Glomerular visceral epithelial cell (primary cell): ENCODE data around the gene BPHL.
"Not testable (repeated sequence)": the region's sequence is repeated elsewhere in the genome, so short reads cannot be mapped to it uniquely, and the experiment has no call there.

Source experiments
- DNase-seq: peaks from one replicate; pipeline ENCODE4 v3.0.0-alpha.2; 2016; ENCODE audit errors: extremely low spot score

BPHL gene

DNA sequence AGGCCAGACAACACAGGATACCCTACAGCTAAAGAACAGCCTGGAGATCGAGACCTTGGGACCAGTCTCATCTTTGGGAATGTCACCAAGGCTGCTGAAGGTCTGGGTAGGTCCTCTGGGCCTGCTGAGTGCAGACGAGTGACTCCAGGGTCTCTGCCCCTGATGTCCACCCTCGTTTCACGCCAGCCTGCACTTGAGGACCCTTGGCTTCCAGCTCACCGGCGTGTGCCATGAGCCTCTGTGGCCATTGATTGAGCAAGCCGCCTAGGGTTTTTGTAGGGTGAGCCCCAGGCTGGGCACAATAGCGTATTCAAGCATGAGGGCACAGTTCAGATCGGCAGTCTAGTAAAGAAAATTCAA is 4.3 kb downstream of the BPHL start:
- DNase-seq, result no peak

DNA sequence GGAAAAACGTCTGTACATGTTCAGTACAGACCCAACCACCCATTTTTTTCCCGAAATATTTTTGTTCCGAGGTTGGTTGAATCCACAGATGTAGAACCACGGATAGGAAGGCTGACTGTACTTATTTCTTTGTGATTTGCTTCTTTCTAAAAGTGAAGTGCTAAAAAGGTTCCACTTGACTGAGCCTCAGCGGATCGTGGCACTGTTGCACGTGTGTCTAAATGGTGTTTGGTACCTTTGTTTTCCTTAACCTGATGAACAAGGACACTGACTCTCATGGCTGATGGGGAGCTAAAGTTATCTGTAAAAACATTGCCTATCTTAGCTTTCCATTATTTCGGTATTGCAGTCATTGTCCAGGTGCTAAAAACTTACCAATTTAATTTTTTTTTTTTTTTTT is 6.2 kb downstream of the BPHL start:
- no peak for DNase-seq

DNA sequence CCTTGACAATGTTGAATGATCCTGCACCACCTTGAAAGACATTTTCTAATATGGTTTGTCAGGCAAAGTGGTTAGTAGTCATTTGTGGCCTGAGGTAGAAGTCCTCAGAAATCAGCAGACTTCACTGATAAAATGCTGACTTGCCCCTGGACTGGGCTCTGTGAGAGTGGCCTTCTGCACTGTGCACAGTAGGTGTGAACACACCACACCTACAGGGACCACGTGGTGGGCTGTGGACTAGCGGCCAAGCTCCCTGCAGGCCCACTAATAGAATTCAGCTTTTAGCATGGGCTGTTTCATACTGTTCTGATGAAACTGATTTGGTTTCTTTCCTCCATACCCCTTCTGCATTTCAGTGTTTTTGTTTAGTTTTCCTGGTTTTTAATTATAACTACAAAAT is 7.3 kb downstream of the BPHL start:
- no peak for DNase-seq

DNA sequence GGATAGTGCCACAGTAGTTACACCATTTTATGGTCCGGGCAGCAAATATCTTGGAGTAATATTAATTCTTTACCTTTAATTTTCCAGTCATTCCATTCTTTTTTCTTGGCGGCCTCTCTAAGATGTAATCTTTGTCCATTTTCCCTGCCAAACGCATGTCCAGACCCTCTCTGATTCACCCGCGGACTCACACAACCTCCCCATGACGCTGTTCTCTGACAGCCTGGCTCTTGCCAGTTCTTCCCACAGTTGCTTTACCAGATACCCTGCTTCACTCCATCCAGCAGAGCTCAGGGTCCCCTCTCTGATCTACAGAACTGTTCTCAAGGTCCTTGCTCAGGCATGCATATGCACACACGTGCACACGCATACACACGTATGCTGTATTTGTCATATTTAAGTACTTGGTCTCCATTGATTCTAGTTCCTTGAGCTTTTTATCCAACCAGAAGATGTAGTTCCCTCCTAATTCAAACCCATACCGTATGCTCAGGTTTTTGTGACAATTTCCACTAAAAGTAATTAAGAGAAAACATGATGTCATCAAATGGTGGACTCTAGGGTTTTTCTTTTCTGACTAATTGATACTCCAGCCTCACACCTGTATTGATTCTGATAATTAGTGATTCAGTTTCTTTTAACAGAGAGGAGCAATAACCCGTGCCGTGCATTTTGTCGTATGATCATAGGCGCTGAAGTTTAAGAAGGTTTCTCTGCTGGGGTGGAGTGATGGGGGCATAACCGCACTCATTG is 10.0 kb downstream of the BPHL start:
- DNase-seq, result no peak

DNA sequence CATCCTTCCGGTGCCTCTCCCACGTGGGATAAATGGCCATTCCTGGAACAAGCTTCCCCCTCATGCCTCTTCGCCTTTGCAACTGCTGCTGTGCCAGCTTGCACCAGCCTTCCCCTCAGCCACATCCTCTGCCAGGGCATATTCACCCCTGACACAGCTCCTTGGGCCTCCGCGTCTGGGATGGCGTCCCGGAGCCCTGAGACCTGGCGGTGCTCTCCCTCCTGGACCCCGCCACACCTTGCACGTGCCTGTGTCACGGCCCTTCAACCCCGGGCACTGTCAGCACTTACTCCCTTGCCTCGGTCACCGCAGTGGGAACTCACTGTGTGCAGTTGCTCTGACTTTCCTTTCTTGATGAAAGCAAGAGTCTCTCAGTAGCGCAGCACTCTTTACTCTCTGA is 13.2 kb downstream of the BPHL start:
- no peak for DNase-seq

DNA sequence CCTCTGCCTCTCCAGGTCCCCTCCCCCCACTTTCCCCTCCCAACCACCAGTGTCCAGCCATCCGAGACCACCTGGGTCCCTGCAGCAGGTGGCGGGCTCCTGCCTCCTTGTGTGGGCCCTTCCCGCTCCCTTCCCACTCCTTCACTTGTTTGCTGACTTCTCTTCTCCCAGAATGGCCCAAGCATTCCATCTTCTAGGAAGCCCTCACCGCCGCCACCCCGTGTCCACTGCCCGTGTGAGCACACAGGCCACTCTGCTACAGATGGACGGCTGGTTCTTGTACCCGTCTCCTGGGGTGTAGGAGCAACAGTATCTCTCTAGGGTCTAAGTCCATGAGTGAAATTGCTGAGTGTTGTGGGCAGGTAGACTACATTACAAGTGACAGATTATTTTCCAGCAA is 15.0 kb downstream of the BPHL start:
- no peak for DNase-seq

DNA sequence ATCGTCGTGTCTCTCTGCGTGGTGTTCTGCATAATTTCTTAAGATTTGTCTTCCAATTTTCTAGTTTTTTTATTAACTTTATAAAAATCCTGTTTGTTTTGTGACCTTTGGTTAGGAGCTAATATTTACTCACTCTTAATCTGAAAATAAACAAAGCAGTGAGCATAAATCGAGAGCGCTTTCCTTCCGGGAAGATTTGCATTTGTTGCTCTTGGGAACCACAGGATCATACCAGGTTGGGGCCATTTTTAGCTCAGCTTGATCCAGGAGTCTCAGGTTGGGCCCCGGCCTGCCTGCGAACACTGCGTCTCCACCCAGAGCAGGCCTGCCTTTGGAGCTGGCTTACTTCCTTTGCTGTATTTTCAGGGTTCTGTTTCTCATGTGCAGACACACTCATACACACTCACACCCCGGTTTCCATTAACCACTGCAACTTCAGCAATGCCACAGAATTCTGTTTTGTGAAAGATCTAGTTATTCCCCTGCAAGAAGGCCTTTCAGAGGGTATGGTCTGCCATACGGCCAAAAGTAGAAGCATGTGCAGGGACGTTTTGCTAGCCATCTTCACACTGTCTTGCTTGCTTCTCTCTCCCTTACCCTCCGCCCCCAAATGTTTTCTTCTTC is 17.3 kb downstream of the BPHL start:
- DNase-seq, result no peak

DNA sequence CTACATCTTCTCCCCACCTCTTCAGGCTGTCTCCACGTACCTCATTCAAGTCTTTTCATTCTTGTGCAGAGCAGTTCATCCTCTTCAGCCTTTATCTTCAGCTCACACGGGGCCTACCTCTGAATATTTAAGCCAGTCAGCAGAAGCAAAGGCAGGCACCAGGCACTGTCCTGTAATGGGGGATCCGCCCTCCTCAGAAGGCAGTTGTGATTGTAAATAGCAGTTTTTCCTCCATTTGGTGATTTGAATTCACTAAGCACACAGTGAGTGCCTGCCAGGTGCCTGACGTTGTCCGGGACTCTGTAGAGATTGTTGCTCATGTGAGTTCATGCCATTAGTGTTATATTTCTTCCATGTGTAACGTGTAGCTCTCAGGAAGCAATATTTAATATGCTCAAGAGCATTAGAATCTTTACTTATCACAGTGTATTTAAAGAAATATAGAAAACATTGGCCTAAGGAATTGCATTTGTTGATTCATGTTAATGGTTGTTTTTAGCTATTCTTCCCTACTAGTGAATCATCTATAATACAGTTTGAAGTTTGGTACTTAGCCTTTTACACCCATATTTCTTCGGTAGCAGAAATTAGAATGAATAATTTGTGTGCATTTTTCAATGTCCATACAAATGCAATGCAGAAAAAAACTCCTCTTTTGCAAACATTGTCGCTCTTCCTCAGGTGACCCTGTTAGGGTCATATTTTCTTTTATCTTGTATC is 17.9 kb downstream of the BPHL start:
- DNase-seq, result no peak

DNA sequence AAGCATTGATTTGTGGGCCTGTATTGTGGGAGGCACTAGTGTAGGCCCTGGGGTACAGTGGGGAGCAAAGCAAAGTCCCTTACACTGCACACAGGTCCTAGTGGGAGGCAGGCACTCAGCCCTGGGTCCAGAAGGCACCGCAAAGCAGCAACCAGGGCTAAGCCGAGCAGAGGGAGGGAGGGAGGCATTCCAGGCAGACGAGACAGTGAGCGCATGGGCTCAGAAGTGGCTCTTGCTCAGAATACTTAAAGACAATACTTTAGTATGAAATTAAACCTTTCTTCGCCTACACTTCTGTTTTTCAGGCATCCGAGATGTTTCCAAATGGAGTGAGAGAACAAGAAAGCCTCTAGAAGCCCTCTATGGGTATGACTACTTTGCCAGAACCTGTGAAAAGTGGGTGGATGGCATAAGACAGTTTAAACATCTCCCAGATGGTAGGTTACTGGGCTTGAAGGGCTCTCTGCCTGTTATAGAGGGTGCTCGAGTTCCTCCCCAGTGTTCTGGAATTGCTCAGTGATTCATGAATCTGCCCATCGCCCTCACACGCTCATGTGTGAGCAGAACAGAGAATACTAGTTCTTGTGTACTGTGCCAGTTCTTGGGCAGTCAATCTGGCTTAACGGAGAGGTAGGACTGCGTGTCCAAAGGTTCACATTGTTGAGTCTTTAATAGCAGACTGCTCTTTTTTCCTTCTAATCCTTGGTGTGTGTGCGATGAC is 18.7 kb downstream of the BPHL start:
- DNase-seq, result peak; percentile 46

DNA sequence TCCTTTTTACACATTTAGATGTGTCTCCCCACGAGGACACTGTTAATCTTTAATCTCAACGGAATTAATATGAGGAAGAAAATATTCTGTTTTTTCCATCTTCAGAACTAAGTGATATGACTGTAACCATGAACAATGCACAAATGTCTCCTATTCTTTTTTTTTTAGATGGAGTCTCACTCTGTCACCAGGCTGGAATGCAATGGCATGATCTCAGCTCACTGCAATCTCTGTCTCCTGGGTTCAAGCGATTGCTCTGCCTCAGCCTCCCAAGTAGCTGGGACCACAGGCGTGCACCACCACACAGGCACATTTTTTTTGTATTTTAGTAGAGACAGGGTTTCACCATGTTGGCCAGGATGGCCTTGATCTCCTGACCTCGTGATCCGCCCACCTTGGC is 19.4 kb downstream of the BPHL start:
- peak; percentile 32 for DNase-seq

DNA sequence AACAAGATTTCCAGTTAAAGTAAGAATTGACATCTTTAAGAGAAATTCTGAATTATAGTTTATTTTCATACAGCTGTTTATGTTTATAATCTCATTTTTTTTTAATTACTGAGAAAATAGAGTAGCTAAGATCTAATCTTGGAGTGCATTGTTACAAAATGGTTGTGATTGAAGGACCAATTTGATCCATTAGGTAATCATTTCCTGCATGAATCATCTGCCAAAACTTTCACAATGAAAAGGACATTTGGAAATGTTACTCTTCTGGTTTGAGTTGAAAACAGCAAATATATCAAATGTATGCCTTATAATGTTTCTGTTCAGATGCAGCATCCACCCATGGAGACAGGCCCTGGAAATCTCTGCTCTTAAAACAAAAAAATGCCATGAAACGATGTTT is 19.8 kb downstream of the BPHL start:
- no peak for DNase-seq

DNA sequence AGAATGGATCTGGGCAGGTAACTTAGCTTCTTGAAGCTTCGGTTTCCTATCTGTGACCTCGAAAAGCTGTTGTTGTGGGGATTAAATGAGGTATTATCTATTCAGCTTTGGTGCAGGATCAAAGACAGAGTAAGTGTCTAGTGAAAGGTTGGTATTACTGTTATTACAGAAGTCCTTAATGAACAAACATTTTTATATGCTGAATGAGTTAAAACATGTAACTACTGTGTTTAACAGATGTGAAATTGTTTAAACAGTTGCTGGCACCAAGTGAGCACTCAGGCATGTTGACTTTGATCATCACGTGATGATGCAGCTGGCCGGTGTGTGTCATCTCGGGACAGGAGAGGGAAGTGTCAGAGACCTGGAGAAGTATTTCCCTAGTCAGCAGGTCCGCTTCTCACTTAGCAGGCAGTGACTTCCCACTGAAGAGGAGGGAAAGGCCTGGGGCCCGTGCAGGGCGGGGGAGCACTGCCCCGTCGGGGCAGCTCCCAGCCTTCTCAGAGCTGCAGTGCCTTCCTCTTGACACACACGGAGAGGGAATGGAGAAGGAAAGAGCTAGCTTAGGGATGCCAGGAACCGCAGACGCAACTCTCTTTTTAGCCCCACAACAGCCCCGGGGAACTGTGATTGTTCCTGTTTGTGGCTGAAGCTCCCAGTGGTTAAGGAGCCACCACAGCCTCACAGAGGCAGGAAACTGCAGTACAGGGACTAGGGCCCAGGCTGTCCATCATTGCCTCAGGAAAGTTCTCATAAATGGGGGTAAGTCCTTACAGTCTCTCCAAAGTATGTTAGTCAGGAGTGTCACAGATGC is 20.8 kb downstream of the BPHL start:
- peak; percentile 76 for DNase-seq

DNA sequence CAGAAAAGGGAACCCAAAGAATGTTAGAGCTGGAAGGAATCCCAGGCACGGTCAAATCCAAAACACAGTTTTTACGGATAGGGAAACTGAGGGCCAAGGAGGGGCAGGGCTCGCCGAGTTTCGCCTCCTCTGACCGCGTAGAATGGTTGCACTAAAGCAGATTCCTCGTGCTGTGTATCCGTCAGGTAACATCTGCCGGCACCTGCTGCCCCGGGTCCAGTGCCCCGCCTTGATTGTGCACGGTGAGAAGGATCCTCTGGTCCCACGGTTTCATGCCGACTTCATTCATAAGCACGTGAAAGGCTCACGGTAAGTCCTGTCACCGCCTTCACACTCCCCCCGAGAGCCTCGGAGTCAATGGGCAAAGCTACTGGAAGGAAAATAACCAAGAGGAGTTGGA is 21.7 kb downstream of the BPHL start:
- no peak for DNase-seq

DNA sequence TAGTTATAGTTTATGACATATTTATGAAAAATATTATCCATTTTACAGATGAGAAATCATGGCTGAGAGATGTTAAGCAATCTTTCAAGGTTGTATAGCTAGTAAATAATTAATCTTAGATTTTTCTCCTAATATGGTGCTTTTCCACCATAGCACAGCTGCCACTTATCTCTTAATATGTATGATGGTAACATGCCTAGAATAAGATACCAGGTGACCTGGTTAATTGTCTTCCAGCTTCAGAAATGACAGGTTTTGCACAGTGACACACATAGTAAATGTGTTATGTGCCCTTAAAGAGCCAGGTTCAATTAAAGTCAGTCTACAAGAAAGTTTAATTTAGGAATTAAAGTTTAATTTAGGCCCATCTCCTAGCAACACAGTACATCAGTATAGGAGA is 24.0 kb downstream of the BPHL start:
- DNase-seq, result no peak

DNA sequence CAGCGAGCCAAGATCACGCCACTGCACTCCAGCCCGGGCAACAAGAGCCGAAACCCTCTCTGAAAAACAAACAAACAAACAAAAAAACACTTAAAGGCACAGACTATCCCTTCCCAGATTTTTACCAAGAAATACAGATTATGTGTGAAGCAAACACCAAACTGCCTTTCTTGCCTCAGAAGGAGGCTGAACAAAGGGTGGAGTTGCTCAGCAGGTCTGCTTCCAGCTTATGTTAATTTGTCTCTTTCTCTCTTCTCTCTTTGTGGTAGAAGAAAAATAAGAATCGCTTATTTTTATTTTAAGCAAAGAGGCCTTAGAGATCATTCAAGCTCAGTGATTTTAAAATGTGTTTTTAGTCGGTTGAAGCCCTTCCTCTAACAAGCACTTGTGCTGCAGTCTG is 24.6 kb downstream of the BPHL start:
- no peak for DNase-seq

DNA sequence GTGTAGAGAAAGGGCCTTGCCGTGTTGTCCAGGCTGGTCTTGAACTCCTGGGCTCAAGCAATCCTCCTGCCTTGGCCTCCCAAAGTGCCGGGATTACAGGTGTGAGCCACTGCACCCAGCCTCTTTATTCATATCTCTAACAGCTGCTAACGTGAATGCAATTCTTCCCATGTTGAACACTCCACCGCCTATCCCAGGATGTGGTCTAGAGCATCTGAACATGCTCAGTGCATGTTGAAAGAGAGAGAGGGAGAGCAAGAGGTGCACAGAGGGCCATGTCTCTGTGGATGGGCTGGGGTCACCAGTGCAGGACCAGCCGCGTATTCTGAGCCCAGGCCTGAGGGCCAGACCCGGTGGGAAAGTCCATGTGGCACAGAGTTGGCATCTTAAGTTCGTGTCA is 26.1 kb downstream of the BPHL start:
- no peak for DNase-seq

DNA sequence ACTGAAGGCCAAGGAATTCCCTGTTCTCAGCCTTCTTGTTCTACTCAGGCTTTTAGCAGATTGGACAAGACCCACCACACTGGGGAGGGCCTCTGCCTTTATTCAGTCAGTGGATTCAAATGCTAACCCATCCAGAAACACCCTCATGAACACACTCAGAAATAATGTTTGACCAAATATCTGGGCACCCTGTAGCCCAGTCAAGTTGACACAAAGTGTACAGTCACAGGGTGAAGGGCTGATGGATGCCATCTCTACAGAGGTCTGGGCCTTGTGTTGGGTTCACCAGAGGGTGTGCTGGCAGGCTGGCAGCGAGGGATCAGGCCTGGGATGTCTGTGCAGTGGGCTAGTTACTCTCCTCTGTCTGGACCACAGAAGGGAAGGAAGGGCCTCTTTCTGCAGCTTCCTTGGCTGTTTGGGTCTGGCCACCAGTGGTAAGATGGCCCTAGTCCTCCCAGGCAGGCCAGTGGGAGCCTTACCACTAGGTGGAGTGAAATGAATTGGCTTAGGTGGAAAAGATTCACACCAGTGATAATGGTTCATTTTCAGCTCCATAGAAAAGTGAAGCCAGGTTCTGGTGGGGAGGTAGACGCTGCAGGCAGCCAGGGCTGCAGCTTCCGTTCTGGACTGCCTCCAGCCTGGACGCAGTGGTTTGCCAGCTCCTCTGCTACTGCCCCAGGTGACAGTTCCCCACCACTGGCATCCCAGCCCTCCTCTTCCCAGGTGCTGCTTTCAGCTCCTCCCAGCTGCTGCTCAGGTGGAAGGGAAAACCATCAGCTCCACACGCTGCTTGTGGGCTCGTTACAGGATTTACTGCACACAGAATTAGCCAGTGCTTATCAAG is 29.6 kb downstream of the BPHL start:
- DNase-seq, result no peak

DNA sequence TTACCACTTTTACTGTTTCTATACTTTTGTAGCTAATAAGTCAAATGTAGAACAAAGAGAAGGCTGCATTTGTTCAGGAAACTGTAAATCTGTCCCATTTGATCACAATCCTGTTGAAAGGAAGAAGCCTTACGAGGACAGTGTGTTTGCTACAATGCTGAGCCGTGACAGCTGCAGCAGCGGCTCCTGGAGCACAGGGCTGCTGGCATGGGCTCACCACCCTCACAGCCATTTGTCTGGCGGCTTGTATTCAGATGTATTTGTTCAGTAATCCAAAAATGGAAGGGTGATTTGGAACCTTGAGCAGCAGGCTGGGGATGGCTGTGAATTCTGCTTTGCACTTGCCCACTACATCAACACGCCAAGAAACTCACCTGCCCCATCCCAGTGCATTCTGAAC is 33.2 kb downstream of the BPHL start:
- DNase-seq, result no peak

DNA sequence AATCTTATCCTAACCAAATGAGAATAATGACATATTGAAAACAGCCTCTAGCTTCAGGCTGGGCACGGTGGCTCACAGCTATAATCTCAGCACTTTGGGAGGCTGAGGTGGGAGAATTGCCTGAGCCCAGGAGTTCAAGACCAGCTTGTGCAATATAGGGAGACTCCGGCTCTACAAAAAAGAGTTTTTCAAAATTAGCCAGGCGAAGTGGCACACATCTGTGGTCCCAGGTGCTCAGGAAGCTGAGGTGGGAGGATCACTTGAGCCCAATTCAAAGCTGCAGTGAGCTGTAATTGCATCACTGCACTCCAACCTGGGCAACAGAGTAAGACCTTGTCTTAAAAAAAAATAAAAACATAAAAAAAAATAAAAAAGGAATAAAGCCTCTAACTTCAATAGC is 34.2 kb downstream of the BPHL start:
- DNase-seq, result no peak

DNA sequence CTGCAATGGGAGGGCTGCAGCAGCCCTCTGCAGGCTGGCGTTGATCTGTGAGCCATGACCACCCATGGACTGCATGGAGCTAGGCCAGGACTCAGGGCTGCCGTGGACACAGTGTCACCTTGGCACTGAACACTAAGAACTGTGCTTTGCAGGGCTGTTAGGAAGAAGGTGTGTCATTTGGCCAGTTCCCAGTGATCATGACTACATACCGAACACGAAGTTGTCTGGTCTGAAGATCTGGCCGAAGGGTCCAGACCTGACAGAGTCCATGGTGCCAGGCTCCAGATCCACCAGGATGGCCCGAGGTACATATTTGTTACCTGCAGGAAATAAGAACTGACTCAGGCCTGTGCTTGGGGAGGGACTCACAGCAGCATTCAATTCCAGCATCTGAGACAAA is 36.9 kb downstream of the BPHL start:
- DNase-seq, result not testable (repeated sequence)
